Dendritic cell treated with granulocyte-macrophage colony-stimulating factor and Interleukin-4, amounts not matched to agents 40 ng/mL and 50 ng/mL, for 4 days (primary cell): ENCODE results near the gene TMSB4X.

Source experiments
- H3K27ac Mint-ChIP-seq: one replicate; pipeline ENCODE4 v1.8.0; 2022; ENCODE audit warnings: mild to moderate bottlenecking, mixed read lengths
- H3K27me3 Mint-ChIP-seq: one replicate; pipeline ENCODE4 v1.8.0; 2022; ENCODE audit warnings: mild to moderate bottlenecking, mixed read lengths
- H3K36me3 Mint-ChIP-seq: one replicate; pipeline ENCODE4 v1.8.0; 2022; ENCODE audit warnings: low read depth, mixed read lengths
- H3K4me1 Mint-ChIP-seq: one replicate; pipeline ENCODE4 v1.8.0; 2022; ENCODE audit warnings: low read depth, mixed read lengths
- H3K4me3 Mint-ChIP-seq: one replicate; pipeline ENCODE4 v1.8.0; 2022; ENCODE audit warnings: mild to moderate bottlenecking, moderate library complexity, mixed read lengths
- H3K9me3 Mint-ChIP-seq: one replicate; pipeline ENCODE4 v1.8.0; 2022; ENCODE audit warnings: mixed read lengths
- intact Hi-C: fragments of 100-400 bp; cut with micrococcal nuclease; formaldehyde crosslinking; loops from one replicate; pipeline ENCODE4 v1.15.0; 2022

Gene TMSB4X

DNA sequence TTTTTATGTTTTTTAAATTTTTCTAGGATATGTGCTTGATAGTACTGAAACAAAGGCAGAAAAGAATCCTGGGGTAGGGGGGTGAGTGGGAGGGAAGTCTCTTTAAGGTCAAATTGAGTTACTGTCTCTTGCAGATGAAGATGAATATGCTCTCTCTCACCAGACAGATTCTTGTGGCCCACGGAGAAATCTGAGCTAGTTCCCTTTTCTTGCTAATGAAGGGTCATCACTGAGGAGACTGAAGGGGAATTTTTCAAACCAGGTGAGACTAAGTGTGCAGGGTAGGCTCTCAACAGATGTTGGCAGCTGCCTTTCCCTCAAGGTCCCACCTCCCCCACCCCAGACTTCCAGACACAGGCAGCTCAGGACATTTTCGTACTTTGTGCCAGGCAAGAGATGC lies 48.0 kb downstream of the TMSB4X start:
- no peak overlapping the region for H3K27ac Mint-ChIP-seq
- no peaks in the 10 kb centered on the region for H3K9me3 Mint-ChIP-seq
- H3K4me1 Mint-ChIP-seq: peaks cover 26% of the 10 kb centered on the region
- H3K27me3 Mint-ChIP-seq: no peaks in the 10 kb centered on the region
- intact Hi-C loops: no loop called here
- H3K4me3 Mint-ChIP-seq: no peak overlapping the region
- H3K36me3 Mint-ChIP-seq: no peaks in the 10 kb centered on the region

DNA sequence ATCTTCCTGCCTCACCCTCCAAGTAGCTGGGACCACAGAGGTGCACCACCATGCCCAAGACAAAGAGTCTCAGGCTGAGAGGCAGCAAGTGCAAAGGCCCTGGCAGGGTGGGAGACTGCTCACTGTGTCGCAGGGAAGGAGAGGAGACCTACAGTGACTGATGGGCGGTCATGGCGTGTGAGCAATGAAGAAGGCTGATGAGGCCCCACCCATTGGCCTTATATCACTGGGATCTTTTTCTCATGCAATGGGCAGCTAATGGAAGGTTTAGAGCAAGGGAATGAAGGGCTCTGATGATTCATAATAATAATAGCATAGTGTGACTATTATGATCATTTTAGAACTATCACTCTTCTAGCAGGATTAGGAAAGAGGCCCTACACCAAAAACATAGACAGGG lies 48.7 kb downstream of the TMSB4X start:
- H3K36me3 Mint-ChIP-seq: no peaks in the 10 kb centered on the region
- no peaks in the 10 kb centered on the region for H3K9me3 Mint-ChIP-seq
- H3K27ac Mint-ChIP-seq: no peak overlapping the region
- H3K4me1 Mint-ChIP-seq: peaks cover 21% of the 10 kb centered on the region
- intact Hi-C loops: no loop called here
- H3K27me3 Mint-ChIP-seq: no peaks in the 10 kb centered on the region
- no peak overlapping the region for H3K4me3 Mint-ChIP-seq

DNA sequence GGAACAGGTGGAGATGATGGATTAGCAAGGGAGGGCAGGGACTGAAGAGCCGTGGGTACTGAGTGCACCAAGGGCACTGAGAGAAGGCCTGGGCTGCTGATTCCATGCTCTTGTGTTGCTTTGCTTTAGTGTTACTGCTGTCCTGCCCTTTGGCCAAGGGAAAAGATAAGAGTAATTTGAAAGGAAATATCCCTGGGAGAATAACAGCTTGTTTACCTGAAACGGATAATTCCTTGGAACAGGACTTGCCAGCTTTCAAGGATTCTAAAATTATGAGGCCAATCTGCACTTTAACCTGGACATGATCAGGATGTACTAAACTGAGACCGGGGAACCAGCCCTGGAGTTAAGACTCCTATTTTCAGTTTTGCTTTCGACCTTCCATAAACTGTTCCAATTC lies 49.1 kb downstream of the TMSB4X start:
- peaks cover 18% of the 10 kb centered on the region for H3K4me1 Mint-ChIP-seq
- no peaks in the 10 kb centered on the region for H3K36me3 Mint-ChIP-seq
- H3K27ac Mint-ChIP-seq: no peak overlapping the region
- intact Hi-C loops: no loop called here
- no peaks in the 10 kb centered on the region for H3K27me3 Mint-ChIP-seq
- no peaks in the 10 kb centered on the region for H3K9me3 Mint-ChIP-seq
- no peak overlapping the region for H3K4me3 Mint-ChIP-seq

DNA sequence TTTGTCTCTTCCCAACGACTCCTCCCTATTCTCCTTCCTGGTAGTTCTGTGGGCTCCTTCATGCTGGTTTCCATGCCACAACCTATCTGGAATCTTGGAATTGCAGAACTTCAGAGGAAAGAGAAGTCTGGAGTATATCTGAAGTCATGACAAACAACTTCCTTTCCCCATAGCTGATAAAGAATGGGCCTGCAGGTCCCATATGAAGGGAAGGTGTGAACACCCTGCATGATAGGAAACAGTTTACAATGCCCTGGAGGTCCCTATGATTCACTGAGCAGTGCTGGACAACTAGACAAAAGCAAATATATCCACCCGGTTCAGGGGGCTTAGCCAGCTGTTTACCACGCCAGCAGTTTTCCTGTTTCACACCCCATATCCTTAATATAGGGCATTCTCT lies 50.1 kb downstream of the TMSB4X start:
- H3K4me3 Mint-ChIP-seq: no peak overlapping the region
- H3K36me3 Mint-ChIP-seq: no peaks in the 10 kb centered on the region
- peaks cover 21% of the 10 kb centered on the region for H3K4me1 Mint-ChIP-seq
- H3K27ac Mint-ChIP-seq: peak overlapping the region; percentile 45
- H3K9me3 Mint-ChIP-seq: no peaks in the 10 kb centered on the region
- intact Hi-C loops: no loop called here
- no peaks in the 10 kb centered on the region for H3K27me3 Mint-ChIP-seq
